GM23338 (cell line): ENCODE measurements around the gene GNAT1. TPM values are rescaled to one million over a fixed set of nuclear protein-coding genes. Genes with fewer than 3 reads are reported as not detected.

Source experiments
- ATAC-seq: fragments of 200-7000 bp; cut with Tn5 transposase; 3 replicates; pipeline ENCODE4 v1.9.1; 2020
- DNase-seq: peaks from one replicate; pipeline ENCODE4 v3.0.0-alpha.2; 2015; ENCODE audit warnings: low spot score
- H2AFZ ChIP-seq: fragments of 200-600 bp; sonication (generic); 2 replicates; pipeline ENCODE4 v1.8.0; 2016; ENCODE audit warnings: antibody characterized with exemption, mild to moderate bottlenecking, moderate library complexity
- H3F3A ChIP-seq: fragments of 200-600 bp; sonication (generic); replicated peaks from 2 replicates; pipeline ENCODE4 v1.8.0; 2017; ENCODE audit warnings: antibody characterized with exemption, mixed run types, low read depth
- H3K27ac ChIP-seq: fragments of 200-600 bp; sonication (generic); 2 replicates; pipeline ENCODE4 v1.6.1; 2016; ENCODE audit warnings: low read depth
- H3K27me3 ChIP-seq: fragments of 200-600 bp; sonication (generic); 2 replicates; pipeline ENCODE4 v1.8.0; 2016; ENCODE audit warnings: mild to moderate bottlenecking, mixed run types, moderate library complexity; ENCODE audit not compliant: insufficient read depth
- H3K36me3 ChIP-seq: fragments of 200-600 bp; sonication (generic); 2 replicates; pipeline ENCODE4 v1.8.0; 2016; ENCODE audit warnings: mild to moderate bottlenecking; ENCODE audit not compliant: insufficient read depth
- H3K4me1 ChIP-seq: fragments of 200-600 bp; sonication (generic); 2 replicates; pipeline ENCODE4 v1.8.0; 2016; ENCODE audit warnings: mild to moderate bottlenecking, moderate library complexity; ENCODE audit not compliant: insufficient read depth
- H3K4me2 ChIP-seq: fragments of 200-600 bp; sonication (generic); 2 replicates; pipeline ENCODE4 v1.7.1; 2017; ENCODE audit warnings: mixed run types
- H3K4me3 ChIP-seq: fragments of 200-600 bp; sonication (generic); 2 replicates; pipeline ENCODE4 v1.6.1; 2016; ENCODE audit warnings: mixed run types
- H3K79me2 ChIP-seq: fragments of 200-600 bp; sonication (generic); replicated peaks from 2 replicates; pipeline ENCODE4 v1.8.0; 2017; ENCODE audit warnings: mild to moderate bottlenecking; ENCODE audit not compliant: insufficient read depth
- H3K9me2 ChIP-seq: fragments of 200-600 bp; sonication (generic); 2 replicates; pipeline ENCODE4 v1.8.0; 2017; ENCODE audit not compliant: insufficient read depth
- H4K20me1 ChIP-seq: fragments of 200-600 bp; sonication (generic); replicated peaks from 2 replicates; pipeline ENCODE4 v1.8.0; 2017; ENCODE audit warnings: mild to moderate bottlenecking; ENCODE audit not compliant: insufficient read depth
- H3K27ac Mint-ChIP-seq: 2 replicates; pipeline ENCODE4 v1.8.0; 2020; ENCODE audit warnings: inconsistent platforms, mild to moderate bottlenecking, moderate library complexity, mixed read lengths
- H3K27me3 Mint-ChIP-seq: 3 replicates; pipeline ENCODE4 v1.8.0; 2022; ENCODE audit warnings: low read depth, mild to moderate bottlenecking, moderate library complexity, mixed read lengths, inconsistent platforms; ENCODE audit not compliant: insufficient read depth, poor library complexity
- H3K36me3 Mint-ChIP-seq: 3 replicates; pipeline ENCODE4 v1.8.0; 2021; ENCODE audit warnings: low read depth, mild to moderate bottlenecking, inconsistent platforms, moderate library complexity, mixed read lengths
- H3K4me1 Mint-ChIP-seq: 3 replicates; pipeline ENCODE4 v1.8.0; 2020; ENCODE audit warnings: mild to moderate bottlenecking, inconsistent platforms, mixed read lengths
- H3K4me3 Mint-ChIP-seq: 3 replicates; pipeline ENCODE4 v1.8.0; 2021; ENCODE audit warnings: moderate library complexity, mild to moderate bottlenecking, inconsistent platforms, mixed read lengths
- H3K9me3 Mint-ChIP-seq: 3 replicates; pipeline ENCODE4 v1.8.0; 2020; ENCODE audit warnings: moderate library complexity, mild to moderate bottlenecking, inconsistent platforms, mixed read lengths
- CREB1 ChIP-seq: fragments of 250-450 bp; sonication (Bioruptor Pico); IDR thresholded peaks from 2 replicates; pipeline ENCODE4 v1.5.0; 2020; ENCODE audit warnings: low read depth, mild to moderate bottlenecking, moderate library complexity
- ETS1 ChIP-seq: IDR thresholded peaks from 2 replicates; pipeline ENCODE4 v1.6.1; 2016; ENCODE audit warnings: antibody characterized with exemption
- EZH2phosphoT487 ChIP-seq: fragments of 200-600 bp; sonication (generic); IDR thresholded peaks from one replicate; pipeline ENCODE4 v1.8.1; 2018; ENCODE audit warnings: antibody characterized with exemption; ENCODE audit not compliant: unreplicated experiment
- NANOG ChIP-seq: IDR thresholded peaks from 2 replicates; pipeline ENCODE4 v1.6.1; 2016; ENCODE audit warnings: antibody characterized with exemption, borderline replicate concordance
- POLR2AphosphoS5 ChIP-seq: IDR thresholded peaks from 2 replicates; pipeline ENCODE4 v1.6.1; 2016; ENCODE audit warnings: antibody characterized with exemption, low read depth
- REST ChIP-seq: IDR thresholded peaks from one replicate; pipeline ENCODE4 v1.6.1; 2018; ENCODE audit warnings: antibody characterized with exemption; ENCODE audit not compliant: unreplicated experiment
- STAT1 ChIP-seq: IDR thresholded peaks from one replicate; pipeline ENCODE4 v1.6.1; 2016; ENCODE audit warnings: antibody characterized with exemption; ENCODE audit not compliant: unreplicated experiment
- ZNF114 ChIP-seq: fragments of 250-450 bp; sonication (Bioruptor Pico); IDR thresholded peaks from 2 replicates; pipeline ENCODE4 v1.5.0; 2020; ENCODE audit warnings: mild to moderate bottlenecking, moderate library complexity
- ZNF462 ChIP-seq: fragments of 250-450 bp; sonication (Bioruptor Pico); IDR thresholded peaks from 2 replicates; pipeline ENCODE4 v1.5.0; 2020; ENCODE audit warnings: mild to moderate bottlenecking, moderate library complexity
- polyA plus RNA-seq: library from polyadenylated mRNA; unstranded; fragments of >200 nt; fragmentation: Nextera tagmentation; extraction: Ambion mirVana; gene quantifications from 2 replicates; pipeline ENCODE4 v1.2.1, GENCODE V29; 2016
- total RNA-seq: library from RNA; depleted of rRNA; stranded (reverse); fragments of >200 nt; shearing (Covaris generic); gene quantifications from 2 replicates; pipeline ENCODE4 v1.2.3, GENCODE V29; 2014

GNAT1 gene
- total and polyA plus RNA-seq, 2 experiments from 2014 or later, result not detected

GRCh38 chr3:50201573-50202315 is 10.3 kb downstream of the GNAT1 start:
- H3K9me3 Mint-ChIP-seq, result no peaks in the 10 kb centered on the region
- peaks cover 14% of the 10 kb centered on the region for H3K4me1 Mint-ChIP-seq
- H3K36me3 ChIP-seq, result no peaks in the 10 kb centered on the region
- no peak overlapping the region for H3K4me3 ChIP-seq
- no peak overlapping the region for H3K27ac ChIP-seq
- no peaks in the 10 kb centered on the region for H3K79me2 ChIP-seq
- peaks cover 24% of the 10 kb centered on the region for H3K27me3 ChIP-seq
- H2AFZ ChIP-seq, result no peak overlapping the region
- 0 out of 2 replicates have a peak, but pooled peaks cover 4% of the 10 kb centered on the region for H3F3A ChIP-seq
- DNase-seq (no peak), ATAC-seq (no peak; the same call in 2 of the 3 replicates)
- H3K4me1 ChIP-seq, result no peaks in the 10 kb centered on the region
- no peak overlapping the region for H3K4me3 Mint-ChIP-seq
- H3K27ac Mint-ChIP-seq, result no peak overlapping the region
- no peak for TF ChIP-seq EZH2phosphoT487
- no peaks in the 10 kb centered on the region for H3K9me2 ChIP-seq
- H3K36me3 Mint-ChIP-seq, result no peaks in the 10 kb centered on the region
- no peak overlapping the region for H3K4me2 ChIP-seq
- H4K20me1 ChIP-seq, result no peaks in the 10 kb centered on the region
- peaks cover 24% of the 10 kb centered on the region for H3K27me3 Mint-ChIP-seq

GRCh38 chr3:50202353-50203112 is 11.1 kb downstream of the GNAT1 start:
- Histone ChIP-seq H2AFZ (no peak overlapping the region), H3K27ac (no peak overlapping the region), H3F3A (0 out of 2 replicates have a peak, but pooled peaks cover 4% of the 10 kb centered on the region), H3K4me2 (no peak overlapping the region), H3K4me3 (no peak overlapping the region), H3K36me3 (no peaks in the 10 kb centered on the region), H3K79me2 (no peaks in the 10 kb centered on the region), H4K20me1 (no peaks in the 10 kb centered on the region), H3K4me1 (no peaks in the 10 kb centered on the region), H3K9me2 (no peaks in the 10 kb centered on the region), H3K27me3 (peaks cover 29% of the 10 kb centered on the region)
- Mint-ChIP-seq H3K27me3 (peaks cover 27% of the 10 kb centered on the region), H3K9me3 (no peaks in the 10 kb centered on the region), H3K4me1 (peaks cover 14% of the 10 kb centered on the region), H3K36me3 (no peaks in the 10 kb centered on the region), H3K4me3 (no peak overlapping the region), H3K27ac (no peak overlapping the region)
- ATAC-seq, result no peak
- DNase-seq, result no peak
- TF ChIP-seq NANOG (no peak), REST (no peak), ZNF114 (CRISPR knock-in tag) (no peak), CREB1 (CRISPR knock-in tag) (no peak), STAT1 (no peak), POLR2AphosphoS5 (no peak), ZNF462 (no peak), EZH2phosphoT487 (no peak), ETS1 (no peak)
